GM18870 (cell line): ENCODE measurements around the gene LARGE1.
"Not testable (repeated sequence)": the region's sequence is repeated elsewhere in the genome, so short reads cannot be mapped to it uniquely, and the experiment has no call there.

Experiments
- ATAC-seq: cut with Tn5 transposase; IDR thresholded peaks from one replicate; pipeline ENCODE4 v1.9.1; 2021; ENCODE audit warnings: moderate library complexity; ENCODE audit not compliant: unreplicated experiment

LARGE1 gene

GRCh38 chr22:33504941-33505625 is 415.2 kb downstream of the LARGE1 start:
- no peak for ATAC-seq

GRCh38 chr22:33496112-33496511 is 424.2 kb downstream of the LARGE1 start:
- no peak for ATAC-seq

DNA sequence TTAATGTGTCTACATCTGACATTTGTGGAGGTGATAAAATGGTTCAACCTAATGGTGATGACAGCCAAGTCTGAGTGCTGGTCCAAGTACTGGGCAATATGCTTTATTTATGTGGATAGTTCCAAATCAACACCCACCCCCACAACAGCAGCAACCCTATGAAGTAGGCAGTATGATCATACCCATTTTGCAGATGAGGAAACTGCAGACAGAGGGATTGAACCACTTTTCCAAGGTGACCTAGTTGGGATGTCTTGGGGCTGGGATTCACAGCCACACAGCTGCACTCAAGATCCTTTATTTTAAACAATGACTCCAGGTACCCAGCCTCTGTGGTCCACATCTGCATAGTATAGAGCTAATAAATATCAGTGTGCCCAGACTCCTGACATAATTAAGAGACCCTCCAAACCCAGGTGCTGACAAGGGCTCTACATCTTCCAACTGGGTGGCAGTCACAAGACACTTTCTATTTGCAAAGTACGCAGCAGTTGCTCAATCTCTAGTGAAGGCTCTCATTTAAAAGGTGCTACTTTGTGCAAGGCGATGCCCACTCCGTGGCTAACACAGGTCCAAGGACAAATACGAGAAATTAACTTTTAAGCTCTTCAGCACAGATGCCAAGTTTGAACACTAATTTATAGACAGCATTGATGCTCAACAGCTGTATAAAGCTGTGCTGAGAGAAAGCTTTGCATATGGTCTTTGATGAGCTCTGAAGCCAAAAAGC is 426.6 kb downstream of the LARGE1 start:
- ATAC-seq: no peak

- no peak for ATAC-seq
Observed at GRCh38 chr22:33492210-33492651, 428.0 kb downstream of the LARGE1 start.

- ATAC-seq: no peak
Observed at GRCh38 chr22:33487041-33487716, 433.1 kb downstream of the LARGE1 start.

- no peak for ATAC-seq
Observed at GRCh38 chr22:33481550-33481949, 438.7 kb downstream of the LARGE1 start.

DNA sequence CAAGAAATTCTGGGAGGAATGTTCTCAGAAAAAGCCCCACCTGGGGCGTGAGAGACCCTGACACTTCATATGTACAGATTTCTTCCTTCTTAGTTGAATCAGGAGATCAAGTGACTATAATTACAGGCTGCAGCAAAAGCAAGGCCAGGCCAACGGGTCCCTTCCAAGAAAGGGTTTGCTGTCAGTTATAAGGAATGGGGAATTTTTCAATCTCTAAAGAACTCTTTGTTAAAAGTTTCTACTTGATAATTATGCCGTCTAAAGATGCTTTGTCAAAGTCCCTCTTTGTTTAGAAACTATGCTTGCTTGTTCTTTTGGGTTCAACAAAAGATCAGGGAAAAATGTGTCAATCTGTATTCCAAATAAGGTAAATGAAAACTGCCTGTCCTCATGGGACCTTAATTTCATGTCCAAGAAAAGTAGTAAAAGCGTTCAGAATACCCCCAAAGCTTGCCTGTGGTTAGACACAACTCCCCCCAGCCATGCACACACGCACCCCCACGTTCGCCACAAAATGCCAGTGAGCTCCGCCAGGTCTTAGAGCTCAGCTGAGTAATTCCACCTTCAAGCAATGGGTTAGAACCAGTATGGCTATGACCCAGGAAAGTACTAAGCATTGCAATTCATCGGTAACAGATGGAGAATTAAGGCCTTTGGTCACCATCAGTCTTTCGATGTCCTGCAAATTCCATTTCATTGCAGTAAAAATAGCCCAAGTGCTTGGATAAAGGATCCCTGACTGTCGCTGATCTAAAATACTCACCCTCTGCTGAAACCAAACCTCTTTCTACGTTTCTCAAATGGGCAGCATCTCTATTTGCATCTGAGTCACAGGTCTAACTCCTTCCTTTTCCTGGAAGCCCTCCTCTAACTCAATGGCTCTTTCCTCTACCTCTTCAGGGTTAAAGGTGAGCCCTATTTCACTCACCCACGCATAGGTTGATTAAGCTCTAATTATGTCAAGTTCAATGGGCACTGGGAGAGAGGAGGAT is 442.9 kb downstream of the LARGE1 start:
- ATAC-seq: no peak

GRCh38 chr22:33476716-33477115 is 443.6 kb downstream of the LARGE1 start:
- no peak for ATAC-seq

GRCh38 chr22:33476206-33476605 is 444.1 kb downstream of the LARGE1 start:
- ATAC-seq: no peak

- ATAC-seq: no peak
Observed at GRCh38 chr22:33474587-33474986, 445.7 kb downstream of the LARGE1 start.

GRCh38 chr22:33472462-33473344 is 447.6 kb downstream of the LARGE1 start:
- peak; percentile 69 for ATAC-seq

- ATAC-seq: no peak
Observed at GRCh38 chr22:33470456-33470855, 449.8 kb downstream of the LARGE1 start.

DNA sequence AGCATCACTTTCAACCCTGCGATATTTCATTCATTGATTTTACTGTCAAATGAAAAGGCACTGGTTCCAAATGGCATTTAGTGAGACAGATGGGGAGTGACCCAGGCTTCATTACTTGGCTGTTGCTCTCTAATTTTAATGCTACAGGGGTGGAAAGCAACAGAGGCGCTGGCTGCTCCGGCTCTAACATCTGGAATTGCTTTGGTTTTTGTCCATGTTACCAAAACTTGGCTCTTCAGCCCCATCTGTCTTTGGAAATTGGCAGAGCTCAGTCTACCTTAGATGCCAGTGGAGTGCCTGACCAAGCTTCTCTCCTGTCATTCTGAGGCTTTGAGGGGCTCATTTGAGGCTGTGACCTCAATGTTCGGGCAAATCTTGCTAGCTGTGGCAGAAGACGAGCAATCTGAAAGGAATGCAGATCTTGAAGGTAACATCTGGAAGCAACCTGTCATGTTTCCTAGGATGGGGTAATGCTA is 452.6 kb downstream of the LARGE1 start:
- no peak for ATAC-seq

DNA sequence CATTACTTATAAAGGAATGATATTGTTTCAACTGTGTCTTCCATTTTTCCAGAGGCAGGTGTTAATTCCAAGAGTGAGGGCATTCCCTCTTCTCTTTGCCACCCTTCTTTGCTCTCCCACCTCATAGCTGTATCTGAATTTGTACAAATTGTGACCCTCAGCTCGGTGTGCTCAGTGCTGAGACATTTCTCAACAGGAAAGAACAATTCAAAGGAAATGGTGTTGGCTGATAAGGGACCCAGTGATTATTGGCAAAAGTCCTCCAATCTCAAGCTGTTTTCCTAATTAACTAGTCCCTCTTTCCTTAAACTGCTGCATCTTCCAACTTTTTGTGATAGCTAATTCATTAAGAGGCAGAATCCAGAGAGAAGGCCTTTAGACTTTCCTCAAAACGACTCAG is 453.2 kb downstream of the LARGE1 start:
- ATAC-seq: no peak

DNA sequence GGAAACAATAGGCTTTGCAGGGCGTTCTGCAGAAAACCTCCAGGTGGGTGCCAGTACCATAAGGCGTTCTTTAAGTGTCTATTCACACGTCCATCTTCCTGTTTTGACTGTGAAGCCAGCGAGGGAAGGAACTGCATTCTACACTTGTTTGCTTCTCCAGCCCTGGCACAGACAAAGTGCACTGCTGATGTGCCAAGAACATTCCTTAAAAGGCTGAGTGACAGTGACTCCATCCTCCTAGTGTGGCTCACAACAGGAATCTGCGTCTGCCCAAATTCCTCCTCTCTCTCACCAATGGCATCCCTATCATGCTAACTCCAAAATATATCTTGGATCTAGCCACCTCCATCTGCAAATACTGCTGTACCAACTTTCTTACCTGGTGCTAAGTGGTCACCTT is 454.7 kb downstream of the LARGE1 start:
- no peak for ATAC-seq

DNA sequence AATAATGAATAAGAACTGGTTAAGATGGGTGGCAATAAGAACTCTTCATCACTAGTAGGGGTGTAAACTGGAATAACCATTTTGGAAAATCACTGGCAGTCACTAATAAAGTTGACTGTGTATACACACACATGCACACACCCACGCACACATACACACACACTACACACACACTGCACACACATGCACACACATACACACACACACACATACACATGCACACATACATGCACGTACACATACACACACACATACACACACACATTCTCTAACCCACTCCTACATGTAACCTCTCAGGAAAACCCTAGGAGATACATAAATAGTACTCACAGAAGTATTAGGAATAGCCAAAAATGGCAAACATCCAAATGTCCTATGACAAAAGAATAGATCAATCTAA is 455.6 kb downstream of the LARGE1 start:
- ATAC-seq: no peak

GRCh38 chr22:33461698-33462434 is 458.4 kb downstream of the LARGE1 start:
- ATAC-seq: no peak

- ATAC-seq: not testable (repeated sequence)
Observed at GRCh38 chr22:33461245-33461644, 459.0 kb downstream of the LARGE1 start.

GRCh38 chr22:33459137-33459536 is 461.1 kb downstream of the LARGE1 start:
- ATAC-seq: no peak
